Stimulated activated CD4-positive, alpha-beta T cell treated with anti-CD3 and anti-CD28 coated beads, Interleukin-2, amount 100 ng/mL, for 4 hours (primary cell): Measurements from ENCODE around the gene NEURL1.
"Not testable (repeated sequence)": the region's sequence is repeated elsewhere in the genome, so short reads cannot be mapped to it uniquely, and the experiment has no call there.

Source experiments
- DNase-seq: peaks from one replicate; pipeline ENCODE4 v3.0.0-alpha.2; 2020; ENCODE audit warnings: low read depth

The NEURL1 gene

DNA sequence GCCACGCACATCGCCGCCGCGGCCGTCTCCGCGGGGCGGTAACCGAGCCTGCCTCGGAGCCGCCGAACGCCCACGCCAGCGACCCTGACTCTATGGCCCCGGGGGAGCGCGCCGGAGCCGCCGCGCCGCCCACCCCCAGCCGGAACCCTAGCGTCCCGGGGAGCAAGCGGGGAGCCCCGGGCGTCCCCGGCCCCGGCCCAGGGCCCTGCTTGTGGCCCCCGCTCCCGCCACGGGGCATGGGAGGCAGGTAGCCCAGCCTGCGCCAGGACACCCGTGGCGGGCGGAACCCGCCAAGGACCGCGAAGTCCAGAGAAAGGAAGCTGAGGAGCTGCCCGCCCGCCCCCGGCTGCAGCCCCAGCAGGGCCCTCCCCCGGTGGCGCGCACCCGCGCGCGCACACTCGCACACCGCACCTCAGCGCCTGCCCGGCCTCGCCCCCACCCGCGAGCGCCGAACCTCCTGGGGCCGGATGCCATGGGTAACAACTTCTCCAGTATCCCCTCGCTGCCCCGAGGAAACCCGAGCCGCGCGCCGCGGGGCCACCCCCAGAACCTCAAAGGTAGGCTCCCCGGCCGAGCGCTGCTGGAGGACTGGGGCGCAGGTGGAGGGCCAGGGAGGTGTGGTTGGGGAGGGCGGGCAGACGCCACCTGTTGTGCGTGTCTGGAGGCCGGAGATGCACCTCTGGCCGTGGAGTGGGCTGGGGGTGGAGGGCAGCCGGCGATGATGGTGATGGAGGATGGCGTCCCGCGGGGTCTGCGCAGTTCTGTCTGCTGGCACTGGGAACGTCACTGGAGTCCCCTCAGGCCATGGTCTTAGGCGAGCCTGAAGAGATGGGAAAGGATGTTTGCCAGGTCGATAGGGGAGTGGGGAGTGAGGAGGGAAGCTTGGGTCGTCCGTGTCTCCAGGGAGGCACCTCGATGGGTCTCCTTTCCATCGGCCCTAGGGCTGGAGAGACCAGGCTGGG is 692 bp downstream of the NEURL1 start:
- no peak for DNase-seq

DNA sequence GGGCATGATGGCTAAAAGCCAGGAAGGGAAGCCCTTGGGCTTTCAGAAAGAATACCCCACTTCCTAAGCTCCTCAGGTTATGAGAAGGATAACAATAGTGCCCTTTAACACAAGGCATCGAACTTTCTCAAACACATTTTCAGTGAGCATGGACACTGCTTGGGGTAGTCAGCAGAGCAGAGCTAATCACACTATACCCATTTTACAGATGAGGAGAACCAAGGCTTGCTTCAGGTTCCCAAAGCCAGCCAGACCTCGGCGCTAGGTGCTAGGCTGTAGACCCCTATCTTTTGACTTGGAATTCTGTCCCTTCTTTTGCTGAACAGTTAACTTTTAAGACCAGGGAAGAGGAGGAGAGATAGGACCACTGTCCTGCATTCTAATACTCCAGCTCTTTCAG is 1.8 kb downstream of the NEURL1 start:
- DNase-seq, result no peak

DNA sequence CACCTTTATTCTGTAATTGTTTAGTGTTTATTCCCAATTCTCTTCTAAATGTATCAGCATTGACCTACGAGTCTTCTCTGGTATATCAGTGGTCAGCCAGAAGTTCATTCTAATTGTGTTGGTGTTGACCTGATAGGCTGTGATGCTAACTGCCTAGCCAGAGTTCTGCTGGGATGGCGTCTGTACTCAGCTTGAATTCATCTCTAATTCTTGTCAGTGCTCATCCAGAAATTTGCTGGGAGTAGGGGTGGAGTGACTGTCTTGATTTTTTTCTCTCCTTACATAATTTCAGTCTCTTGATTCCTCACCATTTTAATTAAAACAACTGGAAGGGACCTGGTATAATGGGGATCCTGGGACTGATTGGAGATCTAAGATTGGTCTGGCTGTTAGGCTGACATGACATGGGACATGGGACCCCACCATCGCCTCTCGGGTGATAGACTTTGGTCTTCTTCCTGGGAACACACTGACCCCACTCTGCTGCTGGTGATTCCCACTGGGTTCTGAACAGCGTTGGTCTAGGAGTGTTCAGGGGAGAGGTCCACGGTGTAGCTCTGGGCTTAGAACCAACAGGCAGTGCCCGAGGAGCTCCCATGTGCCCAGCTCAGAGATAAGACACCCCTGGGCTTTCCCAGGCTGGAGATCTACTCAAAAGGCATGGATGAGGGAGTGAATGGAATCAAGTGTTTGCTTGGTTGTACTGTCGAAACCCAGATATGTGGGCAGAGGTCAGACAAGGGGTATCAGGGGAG is 3.8 kb downstream of the NEURL1 start:
- DNase-seq, result no peak

DNA sequence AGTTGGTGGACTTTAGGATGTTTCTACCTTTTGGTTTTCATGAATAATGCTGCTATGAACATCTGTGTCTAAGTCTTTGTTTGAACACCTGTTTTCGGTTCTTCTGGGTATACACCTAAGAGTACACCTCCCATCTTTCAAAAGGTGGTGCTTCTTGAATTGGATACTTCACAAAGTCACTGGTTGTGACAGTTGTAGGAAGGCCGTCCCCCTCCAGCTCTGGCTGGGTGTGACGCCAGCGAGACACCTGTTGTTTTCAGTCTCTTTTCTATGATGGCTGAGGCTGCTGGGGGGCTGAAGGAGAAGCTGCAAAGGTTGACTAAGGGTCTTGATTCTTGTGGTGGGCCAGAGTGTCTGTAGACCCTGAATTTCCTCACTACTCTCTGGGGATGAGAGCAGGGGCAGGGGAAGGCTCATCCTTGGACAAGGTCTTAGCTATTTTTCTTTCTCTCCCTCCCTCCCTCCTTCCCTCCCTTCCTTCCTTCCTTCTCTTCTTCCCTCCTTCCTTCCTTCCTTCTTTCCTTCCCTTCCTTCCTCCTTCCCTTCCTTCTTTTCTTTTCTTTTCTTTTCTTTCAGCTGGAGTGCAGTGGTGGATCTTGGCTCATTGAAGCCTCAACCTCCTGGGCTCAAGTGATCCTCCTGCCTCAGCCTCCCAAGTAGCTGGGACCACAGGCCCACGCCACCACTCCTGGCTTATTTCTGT is 5.6 kb downstream of the NEURL1 start:
- no peak for DNase-seq

DNA sequence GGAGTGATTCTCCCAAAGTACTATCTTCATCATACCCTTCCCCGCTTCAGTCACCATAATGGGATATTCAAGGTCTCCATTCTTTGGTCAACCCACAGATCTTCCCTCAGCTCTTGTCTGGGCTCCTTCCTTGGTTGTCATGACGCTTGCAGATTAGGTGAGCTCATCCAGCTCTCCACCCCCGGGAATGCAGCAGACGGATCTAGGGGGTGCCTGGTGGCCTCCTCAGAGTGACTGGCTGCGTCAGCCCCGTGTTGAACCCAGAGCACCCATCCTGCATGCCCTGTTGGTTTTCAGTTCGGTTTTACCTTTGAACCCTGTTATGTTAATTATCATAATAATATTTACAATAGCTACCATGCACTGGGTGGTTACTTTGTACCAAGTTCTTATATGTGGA is 6.4 kb downstream of the NEURL1 start:
- DNase-seq, result no peak

DNA sequence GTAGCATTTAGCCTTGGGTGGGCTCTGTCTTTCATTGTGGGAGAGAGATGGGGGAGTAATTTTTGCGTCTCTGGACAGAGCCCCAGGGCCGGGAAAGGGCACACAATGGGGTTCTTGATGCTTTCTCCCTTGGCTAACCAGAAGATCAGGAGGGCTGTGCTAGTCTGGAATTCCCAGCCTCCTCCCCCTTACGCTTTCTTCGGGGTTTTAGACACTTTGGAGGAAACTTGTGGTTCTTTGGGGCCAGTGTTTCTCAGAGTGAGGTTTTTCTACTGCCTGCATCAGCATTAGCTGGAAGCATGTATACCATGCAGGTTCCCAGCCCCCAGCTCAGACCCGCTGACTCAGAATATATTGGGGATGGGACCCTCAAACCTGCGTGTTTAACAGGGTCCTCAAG is 7.0 kb downstream of the NEURL1 start:
- DNase-seq, result no peak

DNA sequence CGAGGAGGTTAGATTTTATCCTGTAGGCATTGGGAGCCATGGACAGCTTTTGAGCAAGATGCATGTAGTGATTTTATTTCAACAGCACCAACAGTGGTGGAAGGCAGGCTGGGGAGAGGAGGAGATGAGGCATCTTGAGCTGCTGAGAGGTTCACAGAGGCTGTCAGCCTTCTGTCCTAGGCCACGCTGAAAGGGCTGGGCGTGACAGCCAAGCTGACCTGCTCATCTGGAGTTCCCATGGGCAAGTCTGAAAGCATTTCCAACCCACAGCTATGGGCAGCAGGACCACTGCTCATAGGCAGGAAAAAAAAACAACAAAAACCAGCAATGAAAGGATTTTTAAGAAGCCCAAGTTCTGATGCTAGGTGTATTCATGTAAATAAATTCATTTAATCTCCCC is 7.7 kb downstream of the NEURL1 start:
- DNase-seq, result no peak

DNA sequence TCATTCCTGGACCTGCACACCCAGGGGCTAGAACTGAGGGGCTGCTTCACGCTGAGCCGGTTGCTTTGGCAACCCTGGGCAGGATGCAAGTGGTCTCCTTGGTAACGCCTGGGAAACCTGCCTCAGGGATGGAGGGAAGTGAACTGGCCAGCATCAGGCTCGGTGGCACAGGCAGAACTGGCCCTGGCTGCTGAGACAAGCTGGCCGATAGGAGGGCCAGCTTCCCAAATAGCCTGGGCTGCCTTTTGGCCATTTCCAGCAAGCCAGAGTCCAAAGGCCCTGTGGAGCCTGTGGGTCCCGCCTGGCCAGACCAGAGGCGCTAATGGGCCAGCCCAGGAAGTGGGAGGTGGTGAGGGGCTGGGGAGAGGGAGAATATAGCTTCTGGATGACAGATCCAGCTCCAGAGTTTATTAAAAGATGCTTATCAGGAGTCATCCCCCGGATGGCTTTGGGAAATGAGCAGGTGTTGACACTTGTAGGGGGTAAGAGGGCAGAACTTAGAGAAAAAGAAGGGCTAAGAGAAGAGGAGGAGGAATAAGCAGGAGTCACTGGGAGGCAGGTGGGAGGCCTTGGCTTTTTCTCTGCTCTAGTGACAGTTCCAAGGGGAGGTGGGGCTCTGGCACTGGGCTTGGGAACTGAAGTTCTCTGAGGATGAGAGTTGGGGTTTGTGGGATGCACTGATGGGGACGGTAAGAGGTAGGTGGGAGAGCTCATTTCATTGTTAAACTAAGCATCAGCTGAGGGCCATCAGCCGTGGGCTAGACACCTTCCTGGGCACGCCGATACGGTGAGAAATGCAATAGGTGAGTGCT is 9.6 kb downstream of the NEURL1 start:
- DNase-seq, result no peak

DNA sequence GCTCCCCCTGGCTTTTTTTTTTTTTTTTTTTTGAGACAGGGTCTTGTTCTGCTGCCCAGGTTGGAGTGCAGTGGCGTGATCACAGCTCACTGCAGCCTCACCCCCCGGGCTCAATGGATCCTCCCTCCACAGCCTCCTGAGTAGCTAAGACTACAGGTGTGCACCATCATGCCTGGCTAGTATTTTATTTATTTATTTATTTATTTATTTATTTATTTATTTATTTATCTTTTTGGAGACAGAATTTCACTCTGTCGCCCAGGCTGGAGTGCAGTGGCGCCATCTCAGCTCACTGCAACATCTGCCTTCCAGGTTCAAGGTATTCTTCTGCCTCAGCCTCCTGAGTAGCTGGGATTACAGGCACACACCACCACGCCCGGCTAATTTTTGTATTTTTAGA is 10.3 kb downstream of the NEURL1 start:
- DNase-seq, result not testable (repeated sequence)

DNA sequence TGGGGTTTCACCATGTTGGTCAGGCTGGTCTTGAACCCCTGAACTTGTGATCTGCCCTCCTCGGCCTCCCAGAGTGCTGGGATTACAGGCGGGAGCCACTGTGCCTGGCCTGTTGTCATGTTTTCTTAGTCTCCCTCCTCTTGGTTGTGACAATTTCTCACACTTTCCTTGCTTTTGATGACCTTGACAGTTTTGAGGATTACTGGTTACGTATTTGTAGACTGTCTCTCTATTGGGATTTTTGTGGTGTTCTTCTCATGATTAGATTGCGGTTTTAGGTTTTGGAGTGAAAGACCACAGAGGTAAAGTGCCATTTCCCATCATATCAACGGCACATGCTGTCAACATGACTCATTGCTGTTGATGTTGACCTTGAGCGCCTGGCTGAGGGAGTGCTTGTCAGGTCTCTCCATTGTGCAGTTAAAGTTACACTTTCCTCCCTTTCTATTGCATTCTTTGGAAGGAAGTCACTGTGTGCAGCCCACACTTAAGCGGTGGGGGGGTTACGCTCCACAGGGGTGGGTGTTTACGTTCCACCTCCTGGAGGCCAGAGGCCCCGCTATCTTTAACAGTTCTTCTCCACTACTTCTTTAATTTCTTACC is 10.8 kb downstream of the NEURL1 start:
- no peak for DNase-seq

DNA sequence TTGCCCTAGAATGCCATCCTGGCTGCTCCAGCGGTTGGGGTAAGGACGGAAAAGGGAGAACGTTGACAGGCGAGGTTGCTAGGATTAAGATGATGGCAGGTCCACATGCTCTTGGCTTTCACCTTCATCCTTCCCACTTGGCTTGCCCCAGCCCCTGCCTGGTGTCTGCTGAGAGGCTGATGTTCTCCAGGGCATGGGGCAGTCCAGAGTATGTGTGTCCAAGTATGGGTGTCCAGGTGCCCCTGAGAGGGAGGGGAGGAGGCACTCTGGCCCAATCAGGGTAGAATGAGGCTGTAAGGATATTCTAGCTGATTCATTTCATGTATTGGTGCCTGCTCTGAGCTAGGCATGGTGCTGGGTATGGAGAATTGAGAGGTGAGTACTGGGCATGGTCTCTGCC is 12.6 kb downstream of the NEURL1 start:
- no peak for DNase-seq

DNA sequence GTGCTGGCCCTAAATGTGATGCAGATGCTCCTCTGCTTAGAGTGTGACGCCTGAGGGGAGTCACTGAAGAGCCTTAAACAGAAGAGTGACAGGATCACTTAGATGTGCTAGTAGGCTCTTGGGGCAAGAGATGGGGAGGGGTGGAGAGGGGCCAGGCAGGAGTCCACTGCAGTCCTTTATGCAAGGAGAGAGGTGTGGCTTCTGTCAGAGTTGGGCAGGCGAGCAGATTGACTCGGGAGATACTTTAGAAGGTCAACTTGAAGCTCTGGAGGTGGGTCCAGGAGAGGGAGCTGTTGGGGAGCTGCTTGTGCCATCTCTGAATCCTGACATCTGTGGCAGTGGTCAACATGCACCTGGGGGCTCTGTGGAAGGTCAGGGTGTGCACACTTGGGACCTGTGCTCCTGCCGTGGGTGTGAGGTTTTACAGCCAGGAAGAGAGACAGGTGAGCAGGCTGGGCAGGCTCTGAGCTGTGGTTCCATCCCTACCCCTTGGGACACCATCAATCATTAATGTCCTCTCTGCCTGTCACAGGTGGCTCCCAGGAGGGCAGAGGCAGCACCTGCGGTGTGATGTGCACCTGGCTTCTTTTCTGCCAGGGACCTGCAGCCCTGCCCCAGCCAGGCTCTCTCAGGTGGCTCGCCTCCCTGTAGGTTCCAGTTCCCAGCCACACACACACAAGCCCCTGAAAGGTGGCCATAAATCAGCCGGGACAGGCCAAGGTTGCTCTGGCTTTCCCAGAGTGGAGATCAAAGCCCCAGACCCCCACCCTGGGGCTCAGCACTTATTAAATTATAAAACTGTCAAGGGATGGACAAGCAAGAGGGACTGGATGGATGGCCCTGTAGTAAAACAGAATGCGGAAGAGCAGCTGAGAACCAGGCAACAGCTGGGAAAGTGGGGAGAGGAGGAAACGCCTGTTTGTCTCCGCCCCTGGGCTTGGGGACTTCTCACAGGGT is 14.0 kb downstream of the NEURL1 start:
- no peak for DNase-seq

DNA sequence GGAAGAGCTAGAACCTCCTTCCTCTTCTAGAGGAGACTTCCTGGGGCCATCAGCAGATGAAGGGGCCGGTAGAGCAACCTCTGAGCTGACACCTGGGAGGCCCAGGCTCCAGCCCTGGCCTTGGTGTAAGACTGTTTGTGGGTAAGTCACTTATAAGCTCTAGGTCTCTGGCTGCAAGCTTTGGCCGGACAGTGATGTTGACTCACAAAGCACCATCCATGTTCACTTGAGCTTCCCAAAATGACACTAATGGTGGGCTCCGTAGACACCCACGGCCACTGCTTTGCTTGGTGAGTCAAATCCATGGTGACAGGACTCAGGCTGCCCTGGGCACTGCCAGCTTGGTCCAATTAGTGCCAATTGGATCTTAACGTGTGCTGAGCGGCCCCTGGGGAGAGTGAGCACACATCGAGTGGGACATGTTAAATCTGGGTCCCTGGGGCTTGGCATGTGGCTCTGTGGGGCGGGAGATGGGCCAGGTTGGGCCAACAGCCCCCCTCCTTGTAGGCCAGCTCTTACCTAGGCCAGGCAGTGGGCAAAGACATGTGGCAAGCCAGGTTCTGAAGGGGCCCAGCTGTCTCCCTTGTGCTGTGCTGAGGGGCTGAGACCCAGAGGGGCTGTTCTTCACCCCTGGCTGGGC is 16.7 kb downstream of the NEURL1 start:
- no peak for DNase-seq

DNA sequence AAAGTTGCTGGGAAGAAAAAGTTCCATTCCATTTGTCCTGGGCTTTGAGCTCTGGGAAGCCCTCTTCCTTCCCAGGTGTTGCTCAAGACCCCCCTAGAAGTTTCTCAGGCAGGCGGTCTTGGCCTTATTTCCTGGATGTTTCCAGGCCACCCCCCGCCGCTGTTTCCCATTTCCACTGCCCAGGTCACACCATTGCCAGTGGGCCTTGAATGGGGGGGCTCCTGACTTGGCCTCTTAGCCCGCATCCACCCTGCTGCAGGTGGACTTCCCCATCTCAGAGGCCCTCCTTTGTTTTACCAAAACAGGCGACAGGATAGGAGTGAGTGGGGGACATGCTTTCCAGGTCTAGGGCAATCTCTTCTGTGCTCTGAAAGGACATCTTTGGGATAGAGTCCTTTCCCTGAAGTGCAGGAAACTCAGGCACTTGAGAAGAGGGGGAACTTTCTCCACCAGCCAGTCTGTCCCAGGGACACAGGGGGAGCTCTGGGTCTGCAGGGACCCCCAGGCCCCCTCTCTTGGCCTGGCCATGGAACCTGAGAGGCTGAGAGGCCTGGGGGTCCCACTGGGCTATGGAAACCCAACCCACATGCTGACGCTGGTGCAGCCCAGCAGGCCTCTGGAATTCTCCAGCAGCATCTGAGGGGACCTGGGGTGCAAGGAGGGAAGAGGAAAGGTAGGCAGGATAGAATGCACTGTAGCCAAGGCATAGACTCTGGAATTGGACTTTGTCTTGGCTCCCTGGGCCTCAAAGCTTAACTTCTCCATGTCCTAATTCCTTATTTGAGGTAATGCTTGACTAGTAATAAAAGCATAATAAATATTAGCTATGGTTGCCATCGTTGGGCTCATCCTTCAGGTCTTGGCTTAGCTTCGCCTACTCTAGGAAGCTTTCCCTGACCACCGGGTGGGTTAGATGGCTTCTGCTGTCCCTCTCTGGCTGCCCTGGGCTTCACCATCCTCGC is 17.6 kb downstream of the NEURL1 start:
- no peak for DNase-seq

DNA sequence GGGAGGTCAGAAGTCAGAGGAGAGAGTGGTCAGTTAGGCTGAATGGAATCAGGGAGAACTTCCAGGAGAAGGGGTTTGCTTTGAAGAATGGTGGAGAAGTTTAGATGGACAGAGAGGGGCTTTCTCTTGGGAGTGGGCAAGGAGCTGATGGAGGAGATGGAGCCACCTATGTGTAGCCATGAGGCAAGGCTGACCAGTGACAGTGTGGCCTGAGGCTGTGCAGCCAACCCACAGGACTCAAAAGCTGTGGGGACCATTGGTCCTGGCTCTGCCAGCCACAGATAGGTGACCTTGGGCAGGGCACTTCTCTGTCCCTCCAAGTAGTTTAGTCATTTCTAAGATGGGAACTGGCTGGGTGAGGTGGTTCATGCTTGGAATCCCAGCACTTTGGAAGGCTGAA is 18.7 kb downstream of the NEURL1 start:
- no peak for DNase-seq

DNA sequence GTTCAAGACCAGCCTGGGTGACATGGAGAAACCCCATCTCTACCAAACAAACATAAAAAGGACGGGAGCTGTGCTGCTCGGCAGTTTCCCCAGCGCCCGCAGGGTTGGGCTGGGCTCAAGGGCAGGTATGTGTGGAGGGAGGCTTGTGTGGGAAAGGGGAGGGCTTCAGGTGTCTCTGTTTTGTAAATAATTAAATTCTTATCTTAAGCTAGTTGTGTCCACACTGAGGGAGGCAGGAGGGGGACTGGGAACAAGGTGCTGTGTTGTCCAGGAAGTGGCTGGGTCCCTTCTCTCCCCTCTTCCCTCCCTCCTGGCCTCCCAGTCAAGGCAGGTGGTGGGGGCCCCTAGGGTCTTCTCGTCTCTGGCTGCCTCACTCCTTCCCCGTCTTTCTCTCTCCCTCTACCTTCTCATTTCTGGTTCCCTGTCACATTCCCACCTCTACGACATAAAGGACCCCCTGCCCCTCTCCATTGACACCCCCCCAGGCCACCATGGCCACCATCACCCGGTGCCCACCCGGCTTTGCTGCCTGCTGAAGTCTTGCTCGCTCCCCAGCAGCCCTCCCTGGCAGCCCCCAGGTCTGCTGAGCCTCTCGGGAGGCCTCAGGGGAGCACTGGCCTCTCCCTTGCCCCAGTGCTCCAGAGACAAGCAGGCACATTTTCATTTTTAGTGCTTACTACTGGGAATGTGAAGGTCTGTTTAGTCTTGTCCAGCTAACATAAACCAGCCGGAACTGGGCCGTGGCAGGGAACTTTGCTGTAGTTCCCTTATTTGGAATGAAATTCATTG is 19.3 kb downstream of the NEURL1 start:
- DNase-seq, result no peak

DNA sequence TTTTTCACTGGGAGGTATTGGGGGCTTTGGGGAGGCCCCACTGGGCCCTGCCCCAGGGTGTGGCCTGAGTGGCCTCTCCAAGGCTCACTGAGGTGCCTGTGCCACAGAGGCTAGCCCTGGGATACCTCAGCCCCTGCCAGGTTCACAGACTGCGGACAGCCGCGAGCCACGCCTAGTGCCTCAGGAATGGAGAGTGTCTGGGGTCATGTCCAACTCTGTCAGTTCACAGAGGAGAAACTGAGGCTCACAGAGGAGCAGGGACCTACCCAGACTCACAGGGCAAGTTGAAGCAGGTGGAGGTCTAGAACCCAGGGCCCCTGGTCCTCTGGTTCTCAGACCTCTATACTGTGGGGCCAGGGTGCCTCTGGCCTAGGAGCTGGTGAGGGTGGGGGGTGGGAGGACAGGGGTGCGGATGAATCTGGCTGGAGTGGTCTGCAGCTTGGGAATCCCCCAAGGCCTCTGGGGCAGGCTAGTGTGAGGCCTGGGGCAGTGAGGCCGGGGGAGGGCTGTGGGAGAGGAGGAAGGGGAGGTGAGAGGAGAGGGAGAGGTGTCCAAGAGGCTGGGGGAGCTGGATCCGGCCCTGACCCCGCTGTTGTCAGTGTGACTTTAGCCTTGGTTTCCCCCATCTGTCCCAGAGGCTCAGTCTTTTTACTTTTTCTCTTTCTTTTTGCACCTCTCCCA is 20.0 kb downstream of the NEURL1 start:
- no peak for DNase-seq
